SH-SY5Y (cell line): ENCODE data around the gene C1orf74.

ENCODE experiments used
- GATA2 ChIP-seq: IDR thresholded peaks from 2 replicates; pipeline ENCODE4 v1.6.1; 2011; ENCODE audit warnings: mild to moderate bottlenecking, low read depth, low read length
- GATA3 ChIP-seq: IDR thresholded peaks from 2 replicates; pipeline ENCODE4 v1.6.1; 2011; ENCODE audit warnings: low read depth, mild to moderate bottlenecking, low read length, moderate library complexity

- no peak for TF ChIP-seq GATA2
- no peak for TF ChIP-seq GATA3
Observed at GRCh38 chr1:209777587-209777986, 6.8 kb downstream of the C1orf74 start.
